Panc1 (cell line): ENCODE measurements around the gene FLRT1. TPM values are rescaled to one million over a fixed set of nuclear protein-coding genes. Genes with fewer than 3 reads are reported as not detected.

Experiments used
- ATAC-seq: fragments of 200-7000 bp; cut with Tn5 transposase; 2 replicates; pipeline ENCODE4 v1.9.1; 2020; ENCODE audit warnings: mild to moderate bottlenecking, moderate library complexity
- BruUV-seq: library from RNA; stranded (reverse); fragments of 400-500 nt; replicated peaks from 2 replicates; lab custom pipeline; 2021; lab: Mats Ljungman, UMichigan
- CTCF ChIA-PET: fragments of 300-600 bp; sonication (Branson Sonifier 250); formaldehyde crosslinking; loops from one replicate; lab custom pipeline; 2022; ENCODE audit warnings: antibody characterized with exemption; lab: Charles Lee
- POLR2A ChIA-PET: fragments of 300-600 bp; sonication (Branson Sonifier 250); formaldehyde crosslinking; loops from one replicate; lab custom pipeline; 2022; ENCODE audit warnings: antibody characterized with exemption; lab: Charles Lee
- DNase-seq: peaks from one replicate; pipeline ENCODE4 v3.0.0-alpha.2; 2010; ENCODE audit warnings: low read depth, low spot score
- H3K27ac ChIP-seq: 2 replicates; pipeline ENCODE4 v1.5.1; 2011; ENCODE audit warnings: mild to moderate bottlenecking, low read length, inconsistent platforms
- H3K27me3 ChIP-seq: fragments of 200-500 bp; sonication (Bioruptor generic); 2 replicates; pipeline ENCODE4 v1.6.0; 2014; ENCODE audit warnings: low read length, inconsistent platforms; ENCODE audit not compliant: control insufficient read depth, insufficient read depth
- H3K36me3 ChIP-seq: fragments of 200-500 bp; sonication (Bioruptor generic); 2 replicates; pipeline ENCODE4 v1.5.1; 2014; ENCODE audit warnings: inconsistent platforms, mild to moderate bottlenecking, low read length, moderate library complexity; ENCODE audit not compliant: control insufficient read depth, insufficient read depth
- H3K4me1 ChIP-seq: 2 replicates; pipeline ENCODE4 v1.5.1; 2011; ENCODE audit warnings: inconsistent platforms, mild to moderate bottlenecking, low read length, moderate library complexity; ENCODE audit not compliant: control insufficient read depth, insufficient read depth
- H3K4me3 ChIP-seq, 2 experiments: 2 replicates each; pipeline ENCODE4 v1.5.1; 2011 to 2012; ENCODE audit warnings: low read depth in 2 of 2, low read length in 2 of 2, mild to moderate bottlenecking in 2 of 2, inconsistent platforms in 1 of 2, moderate library complexity in 1 of 2
- H3K9me3 ChIP-seq: fragments of 200-500 bp; sonication (Bioruptor generic); 2 replicates; pipeline ENCODE4 v1.5.1; 2014; ENCODE audit warnings: low read depth, mild to moderate bottlenecking, inconsistent platforms, low read length, moderate library complexity; ENCODE audit not compliant: control insufficient read depth, insufficient read depth
- POLR2AphosphoS5 ChIP-seq: IDR thresholded peaks from 2 replicates; pipeline ENCODE4 v1.6.1; 2012; ENCODE audit warnings: mild to moderate bottlenecking, low read depth, low read length, moderate library complexity
- SIN3A ChIP-seq: IDR thresholded peaks from 2 replicates; pipeline ENCODE4 v1.6.1; 2012; ENCODE audit warnings: low read depth, mild to moderate bottlenecking, low read length, moderate library complexity, borderline replicate concordance; ENCODE audit not compliant: insufficient read depth
- TCF7L2 ChIP-seq: IDR thresholded peaks from 2 replicates; pipeline ENCODE4 v1.6.1; 2011; ENCODE audit warnings: mild to moderate bottlenecking, low read depth, low read length, inconsistent platforms
- in situ Hi-C: cut with HindIII; loops from 2 replicates; pipeline ENCODE4 v1.10.0; 2016; ENCODE audit warnings: low sequenced_read_pairs, low pct_unique_long_range_greater_than_20kb
- intact Hi-C: fragments of 100-400 bp; cut with micrococcal nuclease; formaldehyde crosslinking; loops from one replicate; pipeline ENCODE4 v1.10.0; 2022; ENCODE audit not compliant: unreplicated experiment
- total RNA-seq: library from RNA; stranded (reverse); gene quantifications from one replicate; pipeline ENCODE4 v1.2.1, GENCODE V29; 2021; ENCODE audit not compliant: unreplicated experiment
- TF ChIP-seq, protein P1 (sequence below): fragments of 450-650 bp; IDR thresholded peaks from 2 replicates; pipeline ENCODE4 v1.5.1; 2017; ENCODE audit warnings: mild to moderate bottlenecking
- TF ChIP-seq, protein P2 (sequence below), 2 experiments: IDR thresholded peaks; 2 replicates each; pipeline ENCODE4 v1.6.1; 2011 to 2012; ENCODE audit warnings: low read depth in 2 of 2, control low read depth in 1 of 2, low read length in 1 of 2, mild to moderate bottlenecking in 1 of 2, moderate library complexity in 1 of 2; ENCODE audit not compliant: insufficient read depth in 1 of 2

FLRT1 gene
- total RNA-seq, 1 experiment from 2014 or later, result 0.51 TPM

- no peak for ATAC-seq
- Histone ChIP-seq H3K9me3 (no peaks in the 10 kb centered on the region), H3K27me3 (no peaks in the 10 kb centered on the region), H3K4me1 (no peaks in the 10 kb centered on the region), H3K36me3 (no peaks in the 10 kb centered on the region), H3K27ac (no peak overlapping the region), H3K4me3 (no peak overlapping the region)
- no peak for DNase-seq
- ChIA-PET POLR2A (no interaction called here), CTCF (no interaction called here)
- TF ChIP-seq POLR2AphosphoS5, result no peak
- in situ Hi-C loops (no loop called here), intact Hi-C loops (no loop called here)
- BruUV-seq, result no TSS peak
Observed at GRCh38 chr11:64063777-64064176, 28.0 kb downstream of the FLRT1 start.

- POLR2A ChIA-PET, result no interaction called here
Observed at GRCh38 chr11:64064374-64065140, 28.8 kb downstream of the FLRT1 start.

More at GRCh38 chr11:64064374-64065140, 28.8 kb downstream of the FLRT1 start:
- no peak for ATAC-seq
- H3K27me3 ChIP-seq, result no peaks in the 10 kb centered on the region
- H3K9me3 ChIP-seq, result no peaks in the 10 kb centered on the region
- no peaks in the 10 kb centered on the region for H3K36me3 ChIP-seq
- no peaks in the 10 kb centered on the region for H3K4me1 ChIP-seq
- no TSS peak for BruUV-seq
- H3K27ac ChIP-seq, result no peak overlapping the region
- no peak overlapping the region for H3K4me3 ChIP-seq
- TF ChIP-seq SIN3A, result no peak
- no peak for TF ChIP-seq POLR2AphosphoS5
- TF ChIP-seq, protein P1, sequence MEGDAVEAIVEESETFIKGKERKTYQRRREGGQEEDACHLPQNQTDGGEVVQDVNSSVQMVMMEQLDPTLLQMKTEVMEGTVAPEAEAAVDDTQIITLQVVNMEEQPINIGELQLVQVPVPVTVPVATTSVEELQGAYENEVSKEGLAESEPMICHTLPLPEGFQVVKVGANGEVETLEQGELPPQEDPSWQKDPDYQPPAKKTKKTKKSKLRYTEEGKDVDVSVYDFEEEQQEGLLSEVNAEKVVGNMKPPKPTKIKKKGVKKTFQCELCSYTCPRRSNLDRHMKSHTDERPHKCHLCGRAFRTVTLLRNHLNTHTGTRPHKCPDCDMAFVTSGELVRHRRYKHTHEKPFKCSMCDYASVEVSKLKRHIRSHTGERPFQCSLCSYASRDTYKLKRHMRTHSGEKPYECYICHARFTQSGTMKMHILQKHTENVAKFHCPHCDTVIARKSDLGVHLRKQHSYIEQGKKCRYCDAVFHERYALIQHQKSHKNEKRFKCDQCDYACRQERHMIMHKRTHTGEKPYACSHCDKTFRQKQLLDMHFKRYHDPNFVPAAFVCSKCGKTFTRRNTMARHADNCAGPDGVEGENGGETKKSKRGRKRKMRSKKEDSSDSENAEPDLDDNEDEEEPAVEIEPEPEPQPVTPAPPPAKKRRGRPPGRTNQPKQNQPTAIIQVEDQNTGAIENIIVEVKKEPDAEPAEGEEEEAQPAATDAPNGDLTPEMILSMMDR, result no peak
- no peak for TF ChIP-seq TCF7L2
- TF ChIP-seq, protein P2, sequence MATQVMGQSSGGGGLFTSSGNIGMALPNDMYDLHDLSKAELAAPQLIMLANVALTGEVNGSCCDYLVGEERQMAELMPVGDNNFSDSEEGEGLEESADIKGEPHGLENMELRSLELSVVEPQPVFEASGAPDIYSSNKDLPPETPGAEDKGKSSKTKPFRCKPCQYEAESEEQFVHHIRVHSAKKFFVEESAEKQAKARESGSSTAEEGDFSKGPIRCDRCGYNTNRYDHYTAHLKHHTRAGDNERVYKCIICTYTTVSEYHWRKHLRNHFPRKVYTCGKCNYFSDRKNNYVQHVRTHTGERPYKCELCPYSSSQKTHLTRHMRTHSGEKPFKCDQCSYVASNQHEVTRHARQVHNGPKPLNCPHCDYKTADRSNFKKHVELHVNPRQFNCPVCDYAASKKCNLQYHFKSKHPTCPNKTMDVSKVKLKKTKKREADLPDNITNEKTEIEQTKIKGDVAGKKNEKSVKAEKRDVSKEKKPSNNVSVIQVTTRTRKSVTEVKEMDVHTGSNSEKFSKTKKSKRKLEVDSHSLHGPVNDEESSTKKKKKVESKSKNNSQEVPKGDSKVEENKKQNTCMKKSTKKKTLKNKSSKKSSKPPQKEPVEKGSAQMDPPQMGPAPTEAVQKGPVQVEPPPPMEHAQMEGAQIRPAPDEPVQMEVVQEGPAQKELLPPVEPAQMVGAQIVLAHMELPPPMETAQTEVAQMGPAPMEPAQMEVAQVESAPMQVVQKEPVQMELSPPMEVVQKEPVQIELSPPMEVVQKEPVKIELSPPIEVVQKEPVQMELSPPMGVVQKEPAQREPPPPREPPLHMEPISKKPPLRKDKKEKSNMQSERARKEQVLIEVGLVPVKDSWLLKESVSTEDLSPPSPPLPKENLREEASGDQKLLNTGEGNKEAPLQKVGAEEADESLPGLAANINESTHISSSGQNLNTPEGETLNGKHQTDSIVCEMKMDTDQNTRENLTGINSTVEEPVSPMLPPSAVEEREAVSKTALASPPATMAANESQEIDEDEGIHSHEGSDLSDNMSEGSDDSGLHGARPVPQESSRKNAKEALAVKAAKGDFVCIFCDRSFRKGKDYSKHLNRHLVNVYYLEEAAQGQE (IDR thresholded peaks at IDR 0.05; ENCODE audit: insufficient read depth in 1 of 2, low read depth in 2 of 2, low read length in 1 of 2), result no peak
- CTCF ChIA-PET, result no interaction called here
- DNase-seq, result no peak
- in situ Hi-C loops, result no loop called here
- intact Hi-C loops, result no loop called here
